Nephron (organoid): ENCODE results near the gene YEATS2.
A peak's percentile ranks its signal among the peaks of the same experiment; 100 is the strongest.
"Not testable (repeated sequence)": the region's sequence is repeated elsewhere in the genome, so short reads cannot be mapped to it uniquely, and the experiment has no call there.

Experiments used
- H3K27ac Mint-ChIP-seq, 3 experiments: 2 replicates each; pipeline ENCODE4 v1.8.0; 2020; ENCODE audit warnings: mixed read lengths in 3 of 3, mild to moderate bottlenecking in 2 of 3, moderate library complexity in 1 of 3
- H3K27me3 Mint-ChIP-seq: 2 replicates; pipeline ENCODE4 v1.8.0; 2021; ENCODE audit warnings: low read depth, mild to moderate bottlenecking, moderate library complexity, mixed read lengths
- H3K36me3 Mint-ChIP-seq: 2 replicates; pipeline ENCODE4 v1.8.0; 2020; ENCODE audit warnings: low read depth, mixed read lengths
- H3K4me1 Mint-ChIP-seq: 2 replicates; pipeline ENCODE4 v1.8.0; 2020; ENCODE audit warnings: mixed read lengths
- H3K4me3 Mint-ChIP-seq, 3 experiments: 2 replicates each; pipeline ENCODE4 v1.8.0; 2020; ENCODE audit warnings: mild to moderate bottlenecking in 3 of 3, mixed read lengths in 3 of 3, moderate library complexity in 2 of 3
- H3K9me3 Mint-ChIP-seq: 2 replicates; pipeline ENCODE4 v1.8.0; 2020; ENCODE audit warnings: mixed read lengths
- TF ChIP-seq, protein P1 (sequence below), 3 experiments: fragments of 200-600 bp; sonication (generic); IDR thresholded peaks; one replicate each; pipeline ENCODE4 v1.5.0; 2021; ENCODE audit warnings: antibody characterized with exemption in 3 of 3; ENCODE audit not compliant: unreplicated experiment in 3 of 3

Gene YEATS2

GRCh38 chr3:183734750-183735494 lies 37.3 kb downstream of the YEATS2 start:
- peaks cover 72% of the 10 kb centered on the region for H3K36me3 Mint-ChIP-seq
- peak overlapping the region in 1 of 3 experiments; percentile 16 for H3K27ac Mint-ChIP-seq
- H3K4me3 Mint-ChIP-seq: no peak overlapping the region
- peaks cover 3% of the 10 kb centered on the region for H3K9me3 Mint-ChIP-seq
- no peaks in the 10 kb centered on the region for H3K27me3 Mint-ChIP-seq
- TF ChIP-seq, protein P1, sequence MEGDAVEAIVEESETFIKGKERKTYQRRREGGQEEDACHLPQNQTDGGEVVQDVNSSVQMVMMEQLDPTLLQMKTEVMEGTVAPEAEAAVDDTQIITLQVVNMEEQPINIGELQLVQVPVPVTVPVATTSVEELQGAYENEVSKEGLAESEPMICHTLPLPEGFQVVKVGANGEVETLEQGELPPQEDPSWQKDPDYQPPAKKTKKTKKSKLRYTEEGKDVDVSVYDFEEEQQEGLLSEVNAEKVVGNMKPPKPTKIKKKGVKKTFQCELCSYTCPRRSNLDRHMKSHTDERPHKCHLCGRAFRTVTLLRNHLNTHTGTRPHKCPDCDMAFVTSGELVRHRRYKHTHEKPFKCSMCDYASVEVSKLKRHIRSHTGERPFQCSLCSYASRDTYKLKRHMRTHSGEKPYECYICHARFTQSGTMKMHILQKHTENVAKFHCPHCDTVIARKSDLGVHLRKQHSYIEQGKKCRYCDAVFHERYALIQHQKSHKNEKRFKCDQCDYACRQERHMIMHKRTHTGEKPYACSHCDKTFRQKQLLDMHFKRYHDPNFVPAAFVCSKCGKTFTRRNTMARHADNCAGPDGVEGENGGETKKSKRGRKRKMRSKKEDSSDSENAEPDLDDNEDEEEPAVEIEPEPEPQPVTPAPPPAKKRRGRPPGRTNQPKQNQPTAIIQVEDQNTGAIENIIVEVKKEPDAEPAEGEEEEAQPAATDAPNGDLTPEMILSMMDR (IDR thresholded peaks at IDR 0.05; ENCODE audit: unreplicated experiment in 3 of 3): no peak
- H3K4me1 Mint-ChIP-seq: no peaks in the 10 kb centered on the region

DNA sequence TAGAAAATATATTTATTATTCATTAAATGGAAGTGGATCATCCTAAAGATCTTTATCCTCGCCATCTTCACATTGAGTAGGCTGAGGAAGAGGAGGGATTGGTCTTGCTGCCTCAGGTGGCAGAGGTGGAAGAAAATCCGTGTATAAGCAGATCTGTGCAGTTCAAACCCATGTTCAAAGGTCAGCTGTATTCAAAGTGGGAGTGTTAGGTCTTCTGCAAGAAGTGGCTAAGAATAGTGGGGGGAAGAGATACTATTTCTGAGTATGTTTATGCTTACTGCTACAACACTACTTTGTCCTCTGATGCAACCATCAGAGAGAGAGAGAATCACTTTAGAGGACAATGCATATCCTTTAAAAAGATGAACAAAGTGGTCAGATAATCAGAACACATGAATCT lies 39.5 kb downstream of the YEATS2 start:
- Mint-ChIP-seq H3K27ac (no peak overlapping the region), H3K36me3 (peaks cover 74% of the 10 kb centered on the region), H3K4me3 (no peak overlapping the region), H3K4me1 (no peaks in the 10 kb centered on the region), H3K27me3 (no peaks in the 10 kb centered on the region), H3K9me3 (peaks cover 8% of the 10 kb centered on the region)
- TF ChIP-seq, protein P1 (IDR thresholded peaks at IDR 0.05; ENCODE audit: unreplicated experiment in 3 of 3): no peak

- not testable (repeated sequence) for H3K4me3 Mint-ChIP-seq, H3K4me1 Mint-ChIP-seq, H3K27ac Mint-ChIP-seq, H3K27me3 Mint-ChIP-seq, H3K9me3 Mint-ChIP-seq
- H3K36me3 Mint-ChIP-seq: peaks cover 75% of the 10 kb centered on the region
Observed at GRCh38 chr3:183740154-183740553, 42.6 kb downstream of the YEATS2 start.

DNA sequence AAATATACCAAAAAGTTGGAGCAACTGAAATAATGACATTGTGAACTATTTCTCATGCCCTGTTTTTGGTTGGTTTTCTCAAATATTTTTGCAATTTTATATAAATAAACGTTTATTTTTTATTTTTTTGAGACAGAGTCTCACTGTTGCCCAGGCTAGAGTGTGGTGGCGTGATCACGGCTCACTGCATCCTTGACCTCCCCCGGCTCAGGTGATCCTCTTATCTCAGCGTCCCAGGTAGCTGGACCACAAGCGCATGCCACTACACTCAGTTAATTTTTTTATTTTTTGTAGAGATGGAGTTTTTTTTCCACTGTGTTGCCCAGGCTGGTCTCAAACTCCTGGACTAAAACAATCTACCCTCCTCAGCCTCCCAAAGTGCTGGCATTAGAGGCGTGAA lies 45.6 kb downstream of the YEATS2 start:
- no peak overlapping the region for H3K27ac Mint-ChIP-seq
- peaks cover 76% of the 10 kb centered on the region for H3K36me3 Mint-ChIP-seq
- peaks cover 17% of the 10 kb centered on the region for H3K4me1 Mint-ChIP-seq
- no peak overlapping the region for H3K4me3 Mint-ChIP-seq
- TF ChIP-seq, protein P1 (IDR thresholded peaks at IDR 0.05; ENCODE audit: unreplicated experiment in 3 of 3): no peak
- H3K9me3 Mint-ChIP-seq: peaks cover 5% of the 10 kb centered on the region
- H3K27me3 Mint-ChIP-seq: no peaks in the 10 kb centered on the region

DNA sequence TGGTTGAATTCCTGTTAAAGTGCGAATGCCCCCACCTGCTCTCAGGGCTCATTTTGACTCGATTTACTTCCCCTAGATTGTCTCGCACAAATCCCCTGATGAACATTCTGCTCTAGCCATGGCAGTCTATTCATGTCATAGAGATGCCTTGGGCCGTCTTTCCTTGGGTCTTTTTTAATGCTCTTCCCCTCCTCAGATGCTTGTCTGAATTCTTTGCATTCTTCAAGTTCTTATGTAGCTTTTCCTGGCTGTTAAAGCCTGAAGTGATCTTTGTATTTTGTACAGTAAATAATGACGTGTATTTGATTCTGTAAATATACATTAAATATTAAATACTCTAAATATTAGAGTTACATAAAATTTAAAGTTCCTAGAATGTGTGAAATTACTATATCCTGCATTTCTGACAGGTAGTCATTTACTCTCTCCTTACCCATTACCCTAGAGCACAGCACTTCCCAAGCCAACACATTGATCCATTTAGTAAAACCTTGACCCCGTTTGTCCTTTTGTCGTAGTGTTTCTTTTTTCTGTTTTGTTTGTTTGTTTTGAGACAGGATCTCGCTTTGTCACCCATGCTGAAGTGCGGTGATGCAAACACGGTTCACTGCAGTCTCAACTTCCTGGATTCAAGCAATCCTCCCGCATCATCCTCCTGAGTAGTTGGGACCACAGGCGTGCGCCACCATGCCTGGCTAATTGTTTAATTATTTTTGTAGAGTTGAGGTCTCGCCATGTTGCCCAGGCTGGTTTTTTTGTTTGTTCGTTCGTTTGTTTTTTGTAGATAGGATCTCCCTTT lies 47.9 kb downstream of the YEATS2 start:
- Mint-ChIP-seq H3K4me3 (no peak overlapping the region), H3K36me3 (peaks cover 86% of the 10 kb centered on the region), H3K9me3 (peaks cover 2% of the 10 kb centered on the region), H3K4me1 (peaks cover 17% of the 10 kb centered on the region), H3K27me3 (no peaks in the 10 kb centered on the region), H3K27ac (peak overlapping the region; percentile 44 to 80 (median 58))
- TF ChIP-seq, protein P1 (IDR thresholded peaks at IDR 0.05; ENCODE audit: unreplicated experiment in 3 of 3): no peak

- TF ChIP-seq, protein P1 (IDR thresholded peaks at IDR 0.05; ENCODE audit: unreplicated experiment in 3 of 3): no peak
- peaks cover 71% of the 10 kb centered on the region for H3K36me3 Mint-ChIP-seq
- H3K27me3 Mint-ChIP-seq: no peaks in the 10 kb centered on the region
- H3K27ac Mint-ChIP-seq: no peak overlapping the region
- H3K4me3 Mint-ChIP-seq: no peak overlapping the region
- H3K9me3 Mint-ChIP-seq: no peaks in the 10 kb centered on the region
- H3K4me1 Mint-ChIP-seq: no peaks in the 10 kb centered on the region
Observed at GRCh38 chr3:183754052-183754451, 56.5 kb downstream of the YEATS2 start.
